A673 (cell line): Measurements from ENCODE around the gene INTS11. TPM values are rescaled to one million over a fixed set of nuclear protein-coding genes. Genes with fewer than 3 reads are reported as not detected.

Experiments
- BruUV-seq: library from RNA; stranded (reverse); fragments of 400-500 nt; replicated peaks from 2 replicates; lab custom pipeline; 2021; lab: Mats Ljungman, UMichigan
- CTCF ChIA-PET: fragments of 300-600 bp; sonication (Branson Sonifier 250); formaldehyde crosslinking; loops from one replicate; lab custom pipeline; 2022; ENCODE audit warnings: antibody characterized with exemption; lab: Charles Lee
- POLR2A ChIA-PET: fragments of 300-600 bp; sonication (Branson Sonifier 250); formaldehyde crosslinking; loops from one replicate; lab custom pipeline; 2022; ENCODE audit warnings: antibody characterized with exemption; ENCODE audit not compliant: low non-redundant PET; lab: Charles Lee
- DNase-seq: peaks from one replicate; pipeline ENCODE4 v3.0.0-alpha.2; 2015; ENCODE audit warnings: low spot score
- H3K27ac ChIP-seq: fragments of 200-600 bp; sonication (generic); 2 replicates; pipeline ENCODE4 v1.5.1; 2016; ENCODE audit warnings: mixed run types, low read depth, mild to moderate bottlenecking, mixed read lengths, antibody characterized with exemption, low read length; ENCODE audit not compliant: poor library complexity, severe bottlenecking
- H3K27me3 ChIP-seq: fragments of 200-600 bp; sonication (generic); replicated peaks from 2 replicates; pipeline ENCODE4 v1.6.1; 2017; ENCODE audit warnings: mixed run types, low read depth, mild to moderate bottlenecking, mixed read lengths, antibody characterized with exemption, low read length; ENCODE audit not compliant: insufficient read depth, poor library complexity
- H3K36me3 ChIP-seq: fragments of 200-600 bp; sonication (generic); 2 replicates; pipeline ENCODE4 v1.6.1; 2016; ENCODE audit warnings: mixed run types, mild to moderate bottlenecking, mixed read lengths, antibody characterized with exemption, low read length; ENCODE audit not compliant: insufficient read depth, poor library complexity, severe bottlenecking
- H3K4me1 ChIP-seq: fragments of 200-600 bp; sonication (generic); 2 replicates; pipeline ENCODE4 v1.6.1; 2017; ENCODE audit warnings: mixed run types, mild to moderate bottlenecking, mixed read lengths, antibody characterized with exemption, low read length; ENCODE audit not compliant: insufficient read depth, poor library complexity, severe bottlenecking
- H3K4me3 ChIP-seq: fragments of 200-600 bp; sonication (generic); 2 replicates; pipeline ENCODE4 v1.5.1; 2016; ENCODE audit warnings: low read depth, mixed run types, mild to moderate bottlenecking, mixed read lengths, low read length; ENCODE audit not compliant: poor library complexity, severe bottlenecking
- H3K9me3 ChIP-seq: fragments of 200-600 bp; sonication (generic); 2 replicates; pipeline ENCODE4 v1.6.1; 2016; ENCODE audit warnings: mixed run types, low read depth, mild to moderate bottlenecking, mixed read lengths, antibody characterized with exemption, low read length; ENCODE audit not compliant: poor library complexity, severe bottlenecking
- CTCF ChIP-seq: fragments of 300-800, 200-600 bp; sonication (generic); conservative IDR thresholded peaks from 2 replicates; pipeline ENCODE4 v1.5.1; 2017; ENCODE audit warnings: low read depth, mild to moderate bottlenecking, antibody characterized with exemption, low read length, moderate library complexity, mixed read lengths
- EZH2 ChIP-seq: fragments of 200-600 bp; sonication (generic); IDR thresholded peaks from 2 replicates; pipeline ENCODE4 v1.6.1; 2017; ENCODE audit warnings: borderline replicate concordance, low read depth, mild to moderate bottlenecking, mixed read lengths, antibody characterized with exemption, low read length; ENCODE audit not compliant: poor library complexity, severe bottlenecking
- intact Hi-C: fragments of 100-400 bp; cut with micrococcal nuclease; formaldehyde crosslinking; loops from one replicate; pipeline ENCODE4 v1.10.0; 2022; ENCODE audit not compliant: unreplicated experiment
- total RNA-seq: library from RNA; stranded (reverse); gene quantifications from 2 replicates; pipeline ENCODE4 v1.2.3, GENCODE V29; 2021

Gene INTS11
- total RNA-seq, 1 experiment from 2014 or later, result 156 TPM

- POLR2A ChIA-PET, result no interaction called here
These were observed 1.7 kb upstream of the INTS11 start for GRCh38 chr1:1326075-1326605.

DNA sequence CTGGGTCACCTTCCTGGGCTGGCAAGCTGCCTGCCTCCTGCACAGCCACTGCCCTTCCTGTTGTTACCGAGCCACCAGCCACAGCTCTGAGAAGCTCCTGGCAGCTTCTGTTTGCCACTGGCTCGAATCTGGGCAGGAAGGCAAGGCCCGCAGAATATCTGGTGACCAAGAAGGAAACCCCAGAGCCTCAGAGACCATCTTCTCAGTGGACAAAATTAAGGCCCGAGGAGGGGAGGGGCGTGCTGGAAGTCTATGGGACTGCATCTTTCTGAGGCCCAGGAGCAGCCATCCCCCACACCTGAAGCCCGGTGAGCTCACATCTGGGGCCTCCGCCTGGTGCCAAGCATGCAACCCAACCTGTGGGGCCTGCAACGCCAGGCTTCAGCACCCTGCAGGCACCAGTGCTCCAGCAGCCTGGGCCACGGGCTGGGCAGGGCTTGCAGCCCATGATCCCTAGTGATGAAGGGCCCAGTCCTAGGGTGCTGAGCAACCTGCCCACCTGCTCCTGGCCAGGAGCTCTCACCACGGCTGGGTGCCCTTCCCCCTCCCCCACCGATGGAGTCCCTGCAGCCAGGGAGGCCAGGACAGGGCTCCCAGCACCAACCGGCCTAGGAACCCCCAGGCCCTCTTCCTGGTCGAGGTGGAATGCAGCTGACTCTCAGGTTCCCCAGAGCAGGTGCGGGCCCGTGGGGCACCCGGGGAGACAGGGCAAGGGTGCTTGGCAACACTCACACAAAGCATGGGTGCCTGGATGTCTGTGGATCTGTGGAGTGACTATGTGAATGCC, 1.0 kb upstream of the INTS11 start:
- H3K27me3 ChIP-seq, result no peaks in the 10 kb centered on the region
- no TSS peak for BruUV-seq
- peaks cover 5% of the 10 kb centered on the region for H3K36me3 ChIP-seq
- ChIA-PET POLR2A (no interaction called here), CTCF (no interaction called here)
- H3K27ac ChIP-seq, result peak overlapping the region; percentile 93
- no peak for DNase-seq
- peak overlapping the region; percentile 98 for H3K4me3 ChIP-seq
- no peaks in the 10 kb centered on the region for H3K9me3 ChIP-seq
- intact Hi-C loops, result no loop called here
- H3K4me1 ChIP-seq, result peaks cover 8% of the 10 kb centered on the region
- TF ChIP-seq CTCF (no peak), EZH2 (no peak)

More at GRCh38 chr1:1326075-1326605, 1.7 kb upstream of the INTS11 start:
- intact Hi-C loops, result no loop called here
- Histone ChIP-seq H3K27ac (no peak overlapping the region), H3K4me1 (peaks cover 13% of the 10 kb centered on the region), H3K36me3 (peaks cover 4% of the 10 kb centered on the region), H3K27me3 (no peaks in the 10 kb centered on the region), H3K9me3 (no peaks in the 10 kb centered on the region), H3K4me3 (peak overlapping the region; percentile 98)
- DNase-seq, result no peak
- no TSS peak for BruUV-seq
- no peak for TF ChIP-seq EZH2
- no peak for TF ChIP-seq CTCF
- CTCF ChIA-PET, result no interaction called here

DNA sequence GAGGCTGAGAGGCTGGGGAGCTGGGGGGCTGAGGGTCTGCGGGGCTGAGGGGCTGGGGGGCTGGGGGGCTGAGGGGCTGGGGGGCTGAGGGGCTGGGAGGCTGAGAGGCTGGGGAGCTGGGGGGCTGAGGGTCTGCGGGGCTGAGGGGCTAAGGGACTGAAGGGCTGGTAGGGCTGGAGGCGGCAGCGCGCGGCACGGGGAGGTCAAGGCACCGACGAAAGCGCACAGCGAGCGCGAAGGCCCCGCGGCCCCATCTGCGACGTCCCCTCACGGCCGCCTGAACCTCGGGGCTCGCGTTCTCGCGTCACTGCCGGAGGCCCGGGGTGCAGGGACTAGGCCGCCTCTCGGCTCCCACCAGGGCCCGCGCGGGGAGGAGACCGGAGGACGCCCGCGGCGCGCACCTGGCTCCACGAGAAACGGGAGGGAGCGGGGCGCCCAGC, 356 bp downstream of the INTS11 start:
- intact Hi-C loops, result no loop called here
- Histone ChIP-seq H3K4me3 (peak overlapping the region; percentile 98), H3K27ac (peak overlapping the region; percentile 93), H3K9me3 (no peaks in the 10 kb centered on the region), H3K27me3 (no peaks in the 10 kb centered on the region), H3K36me3 (peaks cover 18% of the 10 kb centered on the region), H3K4me1 (peaks cover 8% of the 10 kb centered on the region)
- CTCF ChIA-PET, result no interaction called here
- BruUV-seq, result no TSS peak
- TF ChIP-seq EZH2 (no peak), CTCF (no peak)
- POLR2A ChIA-PET, result no interaction called here
- DNase-seq, result no peak
